GM23338 (cell line): ENCODE data around the gene CMIP. TPM values are rescaled to one million over a fixed set of nuclear protein-coding genes. Genes with fewer than 3 reads are reported as not detected.

Experiments used
- ATAC-seq: fragments of 200-7000 bp; cut with Tn5 transposase; 3 replicates; pipeline ENCODE4 v1.9.1; 2020
- DNase-seq: peaks from one replicate; pipeline ENCODE4 v3.0.0-alpha.2; 2015; ENCODE audit warnings: low spot score
- H2AFZ ChIP-seq: fragments of 200-600 bp; sonication (generic); 2 replicates; pipeline ENCODE4 v1.8.0; 2016; ENCODE audit warnings: antibody characterized with exemption, mild to moderate bottlenecking, moderate library complexity
- H3F3A ChIP-seq: fragments of 200-600 bp; sonication (generic); replicated peaks from 2 replicates; pipeline ENCODE4 v1.8.0; 2017; ENCODE audit warnings: antibody characterized with exemption, mixed run types, low read depth
- H3K27ac ChIP-seq: fragments of 200-600 bp; sonication (generic); 2 replicates; pipeline ENCODE4 v1.6.1; 2016; ENCODE audit warnings: low read depth
- H3K27me3 ChIP-seq: fragments of 200-600 bp; sonication (generic); 2 replicates; pipeline ENCODE4 v1.8.0; 2016; ENCODE audit warnings: mild to moderate bottlenecking, mixed run types, moderate library complexity; ENCODE audit not compliant: insufficient read depth
- H3K36me3 ChIP-seq: fragments of 200-600 bp; sonication (generic); 2 replicates; pipeline ENCODE4 v1.8.0; 2016; ENCODE audit warnings: mild to moderate bottlenecking; ENCODE audit not compliant: insufficient read depth
- H3K4me1 ChIP-seq: fragments of 200-600 bp; sonication (generic); 2 replicates; pipeline ENCODE4 v1.8.0; 2016; ENCODE audit warnings: mild to moderate bottlenecking, moderate library complexity; ENCODE audit not compliant: insufficient read depth
- H3K4me2 ChIP-seq: fragments of 200-600 bp; sonication (generic); 2 replicates; pipeline ENCODE4 v1.7.1; 2017; ENCODE audit warnings: mixed run types
- H3K4me3 ChIP-seq: fragments of 200-600 bp; sonication (generic); 2 replicates; pipeline ENCODE4 v1.6.1; 2016; ENCODE audit warnings: mixed run types
- H3K79me2 ChIP-seq: fragments of 200-600 bp; sonication (generic); replicated peaks from 2 replicates; pipeline ENCODE4 v1.8.0; 2017; ENCODE audit warnings: mild to moderate bottlenecking; ENCODE audit not compliant: insufficient read depth
- H3K9me2 ChIP-seq: fragments of 200-600 bp; sonication (generic); 2 replicates; pipeline ENCODE4 v1.8.0; 2017; ENCODE audit not compliant: insufficient read depth
- H4K20me1 ChIP-seq: fragments of 200-600 bp; sonication (generic); replicated peaks from 2 replicates; pipeline ENCODE4 v1.8.0; 2017; ENCODE audit warnings: mild to moderate bottlenecking; ENCODE audit not compliant: insufficient read depth
- H3K27ac Mint-ChIP-seq: 2 replicates; pipeline ENCODE4 v1.8.0; 2020; ENCODE audit warnings: inconsistent platforms, mild to moderate bottlenecking, moderate library complexity, mixed read lengths
- H3K27me3 Mint-ChIP-seq: 3 replicates; pipeline ENCODE4 v1.8.0; 2022; ENCODE audit warnings: low read depth, mild to moderate bottlenecking, moderate library complexity, mixed read lengths, inconsistent platforms; ENCODE audit not compliant: insufficient read depth, poor library complexity
- H3K36me3 Mint-ChIP-seq: 3 replicates; pipeline ENCODE4 v1.8.0; 2021; ENCODE audit warnings: low read depth, mild to moderate bottlenecking, inconsistent platforms, moderate library complexity, mixed read lengths
- H3K4me1 Mint-ChIP-seq: 3 replicates; pipeline ENCODE4 v1.8.0; 2020; ENCODE audit warnings: mild to moderate bottlenecking, inconsistent platforms, mixed read lengths
- H3K4me3 Mint-ChIP-seq: 3 replicates; pipeline ENCODE4 v1.8.0; 2021; ENCODE audit warnings: moderate library complexity, mild to moderate bottlenecking, inconsistent platforms, mixed read lengths
- H3K9me3 Mint-ChIP-seq: 3 replicates; pipeline ENCODE4 v1.8.0; 2020; ENCODE audit warnings: moderate library complexity, mild to moderate bottlenecking, inconsistent platforms, mixed read lengths
- CREB1 ChIP-seq: fragments of 250-450 bp; sonication (Bioruptor Pico); IDR thresholded peaks from 2 replicates; pipeline ENCODE4 v1.5.0; 2020; ENCODE audit warnings: low read depth, mild to moderate bottlenecking, moderate library complexity
- EZH2 ChIP-seq: fragments of 200-600 bp; sonication (generic); IDR thresholded peaks from one replicate; pipeline ENCODE4 v1.8.0; 2017; ENCODE audit warnings: antibody characterized with exemption, mild to moderate bottlenecking, low read depth; ENCODE audit not compliant: unreplicated experiment
- EZH2phosphoT487 ChIP-seq: fragments of 200-600 bp; sonication (generic); IDR thresholded peaks from one replicate; pipeline ENCODE4 v1.8.1; 2018; ENCODE audit warnings: antibody characterized with exemption; ENCODE audit not compliant: unreplicated experiment
- JUNB ChIP-seq: IDR thresholded peaks from one replicate; pipeline ENCODE4 v1.6.1; 2016; ENCODE audit warnings: antibody characterized with exemption; ENCODE audit not compliant: unreplicated experiment
- NANOG ChIP-seq: IDR thresholded peaks from 2 replicates; pipeline ENCODE4 v1.6.1; 2016; ENCODE audit warnings: antibody characterized with exemption, borderline replicate concordance
- POLR2AphosphoS5 ChIP-seq: IDR thresholded peaks from 2 replicates; pipeline ENCODE4 v1.6.1; 2016; ENCODE audit warnings: antibody characterized with exemption, low read depth
- STAT1 ChIP-seq: IDR thresholded peaks from one replicate; pipeline ENCODE4 v1.6.1; 2016; ENCODE audit warnings: antibody characterized with exemption; ENCODE audit not compliant: unreplicated experiment
- ZNF114 ChIP-seq: fragments of 250-450 bp; sonication (Bioruptor Pico); IDR thresholded peaks from 2 replicates; pipeline ENCODE4 v1.5.0; 2020; ENCODE audit warnings: mild to moderate bottlenecking, moderate library complexity
- polyA plus RNA-seq: library from polyadenylated mRNA; unstranded; fragments of >200 nt; fragmentation: Nextera tagmentation; extraction: Ambion mirVana; gene quantifications from 2 replicates; pipeline ENCODE4 v1.2.1, GENCODE V29; 2016
- total RNA-seq: library from RNA; depleted of rRNA; stranded (reverse); fragments of >200 nt; shearing (Covaris generic); gene quantifications from 2 replicates; pipeline ENCODE4 v1.2.3, GENCODE V29; 2014
- TF ChIP-seq, protein P1 (sequence below): fragments of 250-450 bp; sonication (Bioruptor Pico); IDR thresholded peaks from 2 replicates; pipeline ENCODE4 v1.5.0; 2020; ENCODE audit warnings: mild to moderate bottlenecking, moderate library complexity
- TF ChIP-seq, protein P2 (sequence below), 2 experiments: fragments of 200-600 bp in 1 of 2; sonication (generic) in 1 of 2; conservative IDR thresholded peaks; 2 replicates each; pipeline versions ENCODE4 v1.5.1 to v1.6.1; 2016 to 2017; ENCODE audit warnings: antibody characterized with exemption in 2 of 2, low read depth in 2 of 2, mild to moderate bottlenecking in 2 of 2, moderate library complexity in 1 of 2

CMIP gene
- total and polyA plus RNA-seq, 2 experiments from 2014 or later = 9.5 to 62.3 TPM

DNA sequence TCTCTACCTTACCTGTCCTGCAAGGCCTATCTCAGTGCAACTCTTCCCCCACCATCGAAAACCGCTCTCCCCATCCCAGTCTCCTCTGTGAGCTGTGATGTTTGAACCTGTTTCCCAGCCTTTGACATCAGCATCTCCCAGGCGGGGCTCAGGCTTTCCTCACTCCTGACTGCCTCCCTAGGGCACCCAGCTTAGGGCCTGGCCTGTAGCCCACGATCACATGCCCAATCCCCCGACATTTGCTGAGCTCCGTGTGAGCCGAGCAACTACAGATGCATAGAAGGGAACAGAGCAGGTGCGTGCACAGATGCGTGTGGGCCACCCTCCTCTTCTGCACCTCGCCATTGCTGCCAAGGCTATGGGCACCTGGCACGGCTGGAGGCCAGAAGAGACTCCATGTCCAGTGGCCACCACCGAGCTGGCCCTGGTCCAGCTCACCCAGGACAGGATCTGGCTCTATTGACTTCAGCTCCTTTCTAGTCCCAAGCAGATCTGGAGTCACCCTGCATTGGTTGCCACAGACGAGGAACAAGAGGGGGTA is 35.5 kb upstream of the CMIP start:
- no peak overlapping the region for H3K27ac Mint-ChIP-seq
- no peaks in the 10 kb centered on the region; the same call in 1 of the 2 replicates for H3K27me3 ChIP-seq

More for the DNA sequence above, 35.5 kb upstream of the CMIP start:
- Histone ChIP-seq H3K4me1 (peaks cover 13% of the 10 kb centered on the region), H3K4me2 (no peak overlapping the region), H3K79me2 (no peaks in the 10 kb centered on the region), H3K9me2 (no peaks in the 10 kb centered on the region), H3K36me3 (no peaks in the 10 kb centered on the region), H4K20me1 (no peaks in the 10 kb centered on the region), H3K4me3 (no peak overlapping the region), H2AFZ (no peak overlapping the region), H3F3A (no peaks in the 10 kb centered on the region), H3K27ac (no peak overlapping the region)
- DNase-seq = no peak
- Mint-ChIP-seq H3K4me3 (no peak overlapping the region), H3K4me1 (peaks cover 14% of the 10 kb centered on the region), H3K36me3 (no peaks in the 10 kb centered on the region), H3K27me3 (peaks cover 11% of the 10 kb centered on the region), H3K9me3 (no peaks in the 10 kb centered on the region)
- no peak for ATAC-seq
- TF ChIP-seq STAT1 (no peak), EZH2 (no peak), POLR2AphosphoS5 (no peak), NANOG (no peak), EZH2phosphoT487 (no peak), JUNB (no peak), CREB1 (CRISPR knock-in tag) (no peak), ZNF114 (no peak)
- TF ChIP-seq, protein P1, sequence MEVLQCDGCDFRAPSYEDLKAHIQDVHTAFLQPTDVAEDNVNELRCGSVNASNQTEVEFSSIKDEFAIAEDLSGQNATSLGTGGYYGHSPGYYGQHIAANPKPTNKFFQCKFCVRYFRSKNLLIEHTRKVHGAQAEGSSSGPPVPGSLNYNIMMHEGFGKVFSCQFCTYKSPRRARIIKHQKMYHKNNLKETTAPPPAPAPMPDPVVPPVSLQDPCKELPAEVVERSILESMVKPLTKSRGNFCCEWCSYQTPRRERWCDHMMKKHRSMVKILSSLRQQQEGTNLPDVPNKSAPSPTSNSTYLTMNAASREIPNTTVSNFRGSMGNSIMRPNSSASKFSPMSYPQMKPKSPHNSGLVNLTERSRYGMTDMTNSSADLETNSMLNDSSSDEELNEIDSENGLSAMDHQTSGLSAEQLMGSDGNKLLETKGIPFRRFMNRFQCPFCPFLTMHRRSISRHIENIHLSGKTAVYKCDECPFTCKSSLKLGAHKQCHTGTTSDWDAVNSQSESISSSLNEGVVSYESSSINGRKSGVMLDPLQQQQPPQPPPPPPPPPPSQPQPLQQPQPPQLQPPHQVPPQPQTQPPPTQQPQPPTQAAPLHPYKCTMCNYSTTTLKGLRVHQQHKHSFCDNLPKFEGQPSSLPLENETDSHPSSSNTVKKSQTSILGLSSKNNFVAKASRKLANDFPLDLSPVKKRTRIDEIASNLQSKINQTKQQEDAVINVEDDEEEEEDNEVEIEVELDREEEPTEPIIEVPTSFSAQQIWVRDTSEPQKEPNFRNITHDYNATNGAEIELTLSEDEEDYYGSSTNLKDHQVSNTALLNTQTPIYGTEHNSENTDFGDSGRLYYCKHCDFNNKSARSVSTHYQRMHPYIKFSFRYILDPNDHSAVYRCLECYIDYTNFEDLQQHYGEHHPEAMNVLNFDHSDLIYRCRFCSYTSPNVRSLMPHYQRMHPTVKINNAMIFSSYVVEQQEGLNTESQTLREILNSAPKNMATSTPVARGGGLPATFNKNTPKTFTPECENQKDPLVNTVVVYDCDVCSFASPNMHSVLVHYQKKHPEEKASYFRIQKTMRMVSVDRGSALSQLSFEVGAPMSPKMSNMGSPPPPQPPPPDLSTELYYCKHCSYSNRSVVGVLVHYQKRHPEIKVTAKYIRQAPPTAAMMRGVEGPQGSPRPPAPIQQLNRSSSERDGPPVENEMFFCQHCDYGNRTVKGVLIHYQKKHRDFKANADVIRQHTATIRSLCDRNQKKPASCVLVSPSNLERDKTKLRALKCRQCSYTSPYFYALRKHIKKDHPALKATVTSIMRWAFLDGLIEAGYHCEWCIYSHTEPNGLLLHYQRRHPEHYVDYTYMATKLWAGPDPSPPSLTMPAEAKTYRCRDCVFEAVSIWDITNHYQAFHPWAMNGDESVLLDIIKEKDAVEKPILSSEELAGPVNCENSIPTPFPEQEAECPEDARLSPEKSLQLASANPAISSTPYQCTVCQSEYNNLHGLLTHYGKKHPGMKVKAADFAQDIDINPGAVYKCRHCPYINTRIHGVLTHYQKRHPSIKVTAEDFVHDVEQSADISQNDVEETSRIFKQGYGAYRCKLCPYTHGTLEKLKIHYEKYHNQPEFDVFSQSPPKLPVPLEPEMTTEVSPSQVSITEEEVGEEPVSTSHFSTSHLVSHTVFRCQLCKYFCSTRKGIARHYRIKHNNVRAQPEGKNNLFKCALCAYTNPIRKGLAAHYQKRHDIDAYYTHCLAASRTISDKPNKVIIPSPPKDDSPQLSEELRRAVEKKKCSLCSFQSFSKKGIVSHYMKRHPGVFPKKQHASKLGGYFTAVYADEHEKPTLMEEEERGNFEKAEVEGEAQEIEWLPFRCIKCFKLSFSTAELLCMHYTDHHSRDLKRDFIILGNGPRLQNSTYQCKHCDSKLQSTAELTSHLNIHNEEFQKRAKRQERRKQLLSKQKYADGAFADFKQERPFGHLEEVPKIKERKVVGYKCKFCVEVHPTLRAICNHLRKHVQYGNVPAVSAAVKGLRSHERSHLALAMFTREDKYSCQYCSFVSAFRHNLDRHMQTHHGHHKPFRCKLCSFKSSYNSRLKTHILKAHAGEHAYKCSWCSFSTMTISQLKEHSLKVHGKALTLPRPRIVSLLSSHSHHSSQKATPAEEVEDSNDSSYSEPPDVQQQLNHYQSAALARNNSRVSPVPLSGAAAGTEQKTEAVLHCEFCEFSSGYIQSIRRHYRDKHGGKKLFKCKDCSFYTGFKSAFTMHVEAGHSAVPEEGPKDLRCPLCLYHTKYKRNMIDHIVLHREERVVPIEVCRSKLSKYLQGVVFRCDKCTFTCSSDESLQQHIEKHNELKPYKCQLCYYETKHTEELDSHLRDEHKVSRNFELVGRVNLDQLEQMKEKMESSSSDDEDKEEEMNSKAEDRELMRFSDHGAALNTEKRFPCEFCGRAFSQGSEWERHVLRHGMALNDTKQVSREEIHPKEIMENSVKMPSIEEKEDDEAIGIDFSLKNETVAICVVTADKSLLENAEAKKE = no peak
- TF ChIP-seq, protein P2, sequence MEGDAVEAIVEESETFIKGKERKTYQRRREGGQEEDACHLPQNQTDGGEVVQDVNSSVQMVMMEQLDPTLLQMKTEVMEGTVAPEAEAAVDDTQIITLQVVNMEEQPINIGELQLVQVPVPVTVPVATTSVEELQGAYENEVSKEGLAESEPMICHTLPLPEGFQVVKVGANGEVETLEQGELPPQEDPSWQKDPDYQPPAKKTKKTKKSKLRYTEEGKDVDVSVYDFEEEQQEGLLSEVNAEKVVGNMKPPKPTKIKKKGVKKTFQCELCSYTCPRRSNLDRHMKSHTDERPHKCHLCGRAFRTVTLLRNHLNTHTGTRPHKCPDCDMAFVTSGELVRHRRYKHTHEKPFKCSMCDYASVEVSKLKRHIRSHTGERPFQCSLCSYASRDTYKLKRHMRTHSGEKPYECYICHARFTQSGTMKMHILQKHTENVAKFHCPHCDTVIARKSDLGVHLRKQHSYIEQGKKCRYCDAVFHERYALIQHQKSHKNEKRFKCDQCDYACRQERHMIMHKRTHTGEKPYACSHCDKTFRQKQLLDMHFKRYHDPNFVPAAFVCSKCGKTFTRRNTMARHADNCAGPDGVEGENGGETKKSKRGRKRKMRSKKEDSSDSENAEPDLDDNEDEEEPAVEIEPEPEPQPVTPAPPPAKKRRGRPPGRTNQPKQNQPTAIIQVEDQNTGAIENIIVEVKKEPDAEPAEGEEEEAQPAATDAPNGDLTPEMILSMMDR (conservative IDR thresholded peaks at IDR 0.05; ENCODE audit: low read depth in 2 of 2) = no peak
